Astrocyte (in vitro differentiated cells and primary cell): ENCODE results near the gene RPS6KB1. TPM values are rescaled to one million over a fixed set of nuclear protein-coding genes. Genes with fewer than 3 reads are reported as not detected.

ENCODE experiments used
- DNase-seq: peaks from one replicate; pipeline ENCODE4 v3.0.0-alpha.2; 2010; ENCODE audit warnings: low read depth
- FAIRE-seq: peaks from 2 replicates; lab custom pipeline; 2011; peaks lifted over from hg19 to GRCh38; lab: Jason Lieb, UNC
- H2AFZ ChIP-seq: 2 replicates; pipeline ENCODE4 v1.6.0; 2012; ENCODE audit warnings: low read depth, low read length, inconsistent platforms
- H3K27ac ChIP-seq: 2 replicates; pipeline ENCODE4 v1.5.1; 2011; ENCODE audit warnings: low read depth, low read length, inconsistent platforms
- H3K27me3 ChIP-seq: 2 replicates; pipeline ENCODE4 v1.6.0; 2011; ENCODE audit warnings: low read length, inconsistent platforms; ENCODE audit not compliant: insufficient read depth
- H3K36me3 ChIP-seq: 2 replicates; pipeline ENCODE4 v1.5.1; 2011; ENCODE audit warnings: low read length, inconsistent platforms; ENCODE audit not compliant: insufficient read depth
- H3K4me1 ChIP-seq: 2 replicates; pipeline ENCODE4 v1.5.1; 2011; ENCODE audit warnings: low read length, inconsistent platforms; ENCODE audit not compliant: insufficient read depth
- H3K4me2 ChIP-seq: 2 replicates; pipeline ENCODE4 v1.6.0; 2012; ENCODE audit warnings: low read length, inconsistent platforms
- H3K4me3 ChIP-seq: 2 replicates; pipeline ENCODE4 v1.5.1; 2011; ENCODE audit warnings: low read depth, mild to moderate bottlenecking, low read length, inconsistent platforms; ENCODE audit not compliant: insufficient read depth
- H3K79me2 ChIP-seq: 2 replicates; pipeline ENCODE4 v1.6.0; 2012; ENCODE audit warnings: mild to moderate bottlenecking, low read length, inconsistent platforms; ENCODE audit not compliant: insufficient read depth
- H3K9ac ChIP-seq: 2 replicates; pipeline ENCODE4 v1.6.0; 2012; ENCODE audit warnings: mild to moderate bottlenecking, low read length, inconsistent platforms
- H3K9me3 ChIP-seq: 2 replicates; pipeline ENCODE4 v1.5.1; 2012; ENCODE audit warnings: low read depth, mild to moderate bottlenecking, low read length, inconsistent platforms; ENCODE audit not compliant: insufficient read depth
- H4K20me1 ChIP-seq: 2 replicates; pipeline ENCODE4 v1.6.0; 2012; ENCODE audit warnings: low read length, inconsistent platforms; ENCODE audit not compliant: insufficient read depth
- H3K27ac Mint-ChIP-seq: one replicate; pipeline ENCODE4 v1.8.0; 2021; ENCODE audit warnings: mild to moderate bottlenecking, mixed read lengths; ENCODE audit not compliant: unreplicated experiment
- H3K27me3 Mint-ChIP-seq: one replicate; pipeline ENCODE4 v1.8.0; 2021; ENCODE audit warnings: low read depth, mixed read lengths; ENCODE audit not compliant: unreplicated experiment
- H3K36me3 Mint-ChIP-seq: one replicate; pipeline ENCODE4 v1.8.0; 2021; ENCODE audit warnings: low read depth, mixed read lengths; ENCODE audit not compliant: unreplicated experiment
- H3K4me1 Mint-ChIP-seq: one replicate; pipeline ENCODE4 v1.8.0; 2021; ENCODE audit warnings: low read depth, mixed read lengths; ENCODE audit not compliant: unreplicated experiment
- H3K4me3 Mint-ChIP-seq: one replicate; pipeline ENCODE4 v1.8.0; 2021; ENCODE audit warnings: mild to moderate bottlenecking, moderate library complexity, mixed read lengths; ENCODE audit not compliant: unreplicated experiment
- H3K9me3 Mint-ChIP-seq: one replicate; pipeline ENCODE4 v1.8.0; 2021; ENCODE audit warnings: mild to moderate bottlenecking, mixed read lengths; ENCODE audit not compliant: unreplicated experiment
- CTCF ChIP-seq: IDR thresholded peaks from 2 replicates; pipeline ENCODE4 v1.5.1; 2011; ENCODE audit warnings: low read depth, mild to moderate bottlenecking, inconsistent platforms, low read length, moderate library complexity; ENCODE audit not compliant: insufficient read depth
- EZH2 ChIP-seq: IDR thresholded peaks from 2 replicates; pipeline ENCODE4 v1.6.1; 2012; ENCODE audit warnings: mild to moderate bottlenecking, low read length, inconsistent platforms; ENCODE audit not compliant: insufficient read depth
- total RNA-seq: library from RNA; stranded (reverse); gene quantifications from 2 replicates; pipeline ENCODE4 v1.2.1, GENCODE V29; 2021

The RPS6KB1 gene
- total RNA-seq, 1 donor from 2014 or later: 33.4 TPM

GRCh38 chr17:59863616-59864015 lies 29.3 kb upstream of the RPS6KB1 start:
- H4K20me1 ChIP-seq: no peaks in the 10 kb centered on the region
- FAIRE-seq: no peak

GRCh38 chr17:59869941-59870218 lies 23.0 kb upstream of the RPS6KB1 start:
- no peak overlapping the region for H3K4me3 ChIP-seq
- H3K27me3 ChIP-seq: no peaks in the 10 kb centered on the region
- Mint-ChIP-seq H3K27me3 (no peaks in the 10 kb centered on the region), H3K9me3 (no peaks in the 10 kb centered on the region), H3K27ac (no peak overlapping the region), H3K4me3 (no peak overlapping the region), H3K36me3 (peaks cover 6% of the 10 kb centered on the region), H3K4me1 (no peaks in the 10 kb centered on the region)
- no peaks in the 10 kb centered on the region for H3K4me1 ChIP-seq
- H3K4me2 ChIP-seq: no peak overlapping the region
- TF ChIP-seq EZH2 (no peak), CTCF (no peak)
- H2AFZ ChIP-seq: no peak overlapping the region
- no peaks in the 10 kb centered on the region for H4K20me1 ChIP-seq
- H3K9ac ChIP-seq: no peak overlapping the region
- H3K79me2 ChIP-seq: no peaks in the 10 kb centered on the region
- H3K36me3 ChIP-seq: no peaks in the 10 kb centered on the region
- no peak overlapping the region for H3K27ac ChIP-seq
- no peak for FAIRE-seq
- H3K9me3 ChIP-seq: no peaks in the 10 kb centered on the region
- DNase-seq: no peak

More at GRCh38 chr17:59863616-59864015, 29.3 kb upstream of the RPS6KB1 start:
- Histone ChIP-seq H3K4me1 (no peaks in the 10 kb centered on the region), H3K4me3 (no peak overlapping the region), H3K79me2 (no peaks in the 10 kb centered on the region), H3K9ac (no peak overlapping the region), H3K36me3 (no peaks in the 10 kb centered on the region), H3K9me3 (no peaks in the 10 kb centered on the region), H3K27ac (no peak overlapping the region), H3K4me2 (no peak overlapping the region), H2AFZ (no peak overlapping the region), H3K27me3 (no peaks in the 10 kb centered on the region)
- Mint-ChIP-seq H3K27ac (no peak overlapping the region), H3K9me3 (no peaks in the 10 kb centered on the region), H3K27me3 (no peaks in the 10 kb centered on the region), H3K4me3 (no peak overlapping the region), H3K4me1 (peaks cover 5% of the 10 kb centered on the region), H3K36me3 (peaks cover 2% of the 10 kb centered on the region)
- TF ChIP-seq CTCF (no peak), EZH2 (no peak)
- DNase-seq: no peak

GRCh38 chr17:59870482-59870881 lies 22.4 kb upstream of the RPS6KB1 start:
- no peaks in the 10 kb centered on the region for H4K20me1 ChIP-seq
- H3K4me1 ChIP-seq: no peaks in the 10 kb centered on the region
- H3K4me3 ChIP-seq: no peak overlapping the region
- no peaks in the 10 kb centered on the region for H3K9me3 ChIP-seq
- no peaks in the 10 kb centered on the region for H3K36me3 ChIP-seq
- H3K27me3 ChIP-seq: no peaks in the 10 kb centered on the region
- Mint-ChIP-seq H3K9me3 (no peaks in the 10 kb centered on the region), H3K27ac (no peak overlapping the region), H3K4me3 (no peak overlapping the region), H3K36me3 (peaks cover 6% of the 10 kb centered on the region), H3K4me1 (no peaks in the 10 kb centered on the region), H3K27me3 (no peaks in the 10 kb centered on the region)
- no peaks in the 10 kb centered on the region for H3K79me2 ChIP-seq
- FAIRE-seq: no peak
- no peak overlapping the region for H3K9ac ChIP-seq
- no peak for TF ChIP-seq EZH2
- TF ChIP-seq CTCF: no peak
- DNase-seq: no peak
- no peak overlapping the region for H3K27ac ChIP-seq
- no peak overlapping the region for H2AFZ ChIP-seq
- H3K4me2 ChIP-seq: no peak overlapping the region
